Keratinocyte (primary cell): ENCODE measurements around the gene CTCFL. TPM values are rescaled to one million over a fixed set of nuclear protein-coding genes. Genes with fewer than 3 reads are reported as not detected.

ENCODE experiments used
- DNase-seq: peaks from one replicate; pipeline ENCODE4 v3.0.0-alpha.2; 2011; ENCODE audit warnings: low read depth, missing footprints, low spot score
- FAIRE-seq: peaks from 2 replicates; lab custom pipeline; 2011; peaks lifted over from hg19 to GRCh38; lab: Jason Lieb, UNC
- H2AFZ ChIP-seq: 2 replicates; pipeline ENCODE4 v1.6.0; 2012; ENCODE audit warnings: low read length, control low read depth, inconsistent platforms; ENCODE audit not compliant: control insufficient read depth
- H3K27ac ChIP-seq: 2 replicates; pipeline ENCODE4 v1.5.1; 2011; ENCODE audit warnings: low read length; ENCODE audit not compliant: control insufficient read depth, insufficient read depth
- H3K27me3 ChIP-seq: 3 replicates; pipeline ENCODE4 v1.6.0; 2011; ENCODE audit warnings: low read length; ENCODE audit not compliant: control insufficient read depth, insufficient read depth; ENCODE audit errors: extremely low read depth
- H3K36me3 ChIP-seq, 2 experiments: 2 replicates in 1 of 2; 3 replicates in 1 of 2; pipeline ENCODE4 v1.5.1; 2011; ENCODE audit warnings: low read length in 2 of 2, mild to moderate bottlenecking in 1 of 2; ENCODE audit not compliant: control insufficient read depth in 2 of 2, insufficient read depth in 2 of 2; ENCODE audit errors: extremely low read depth in 1 of 2
- H3K4me1 ChIP-seq: 3 replicates; pipeline ENCODE4 v1.5.1; 2011; ENCODE audit warnings: low read length; ENCODE audit not compliant: control insufficient read depth, insufficient read depth; ENCODE audit errors: extremely low read depth
- H3K4me2 ChIP-seq: 3 replicates; pipeline ENCODE4 v1.6.0; 2011; ENCODE audit warnings: low read depth, low read length; ENCODE audit not compliant: control insufficient read depth, insufficient read depth; ENCODE audit errors: extremely low read depth
- H3K4me3 ChIP-seq, 3 experiments: fragments of 200-600 bp in 1 of 3; sonication (generic) in 1 of 3; 2 replicates in 2 of 3; 3 replicates in 1 of 3; pipeline ENCODE4 v1.5.1; 2011 to 2016; ENCODE audit warnings: low read length in 3 of 3, mild to moderate bottlenecking in 3 of 3, control low read depth in 2 of 3, inconsistent platforms in 1 of 3, low read depth in 1 of 3, mixed read lengths in 1 of 3, mixed run types in 1 of 3, moderate library complexity in 1 of 3; ENCODE audit not compliant: control insufficient read depth in 2 of 3, insufficient read depth in 2 of 3; ENCODE audit errors: extremely low read depth in 1 of 3
- H3K79me2 ChIP-seq: 2 replicates; pipeline ENCODE4 v1.6.0; 2012; ENCODE audit warnings: low read length; ENCODE audit not compliant: control insufficient read depth, insufficient read depth
- H3K9ac ChIP-seq: 3 replicates; pipeline ENCODE4 v1.6.0; 2011; ENCODE audit warnings: low read length; ENCODE audit not compliant: control insufficient read depth, insufficient read depth; ENCODE audit errors: extremely low read depth
- H3K9me1 ChIP-seq: 3 replicates; pipeline ENCODE4 v1.6.0; 2011; ENCODE audit warnings: low read length; ENCODE audit not compliant: control insufficient read depth, insufficient read depth; ENCODE audit errors: extremely low read depth
- H3K9me3 ChIP-seq: 2 replicates; pipeline ENCODE4 v1.5.1; 2012; ENCODE audit warnings: low read depth, low read length; ENCODE audit not compliant: control insufficient read depth
- H4K20me1 ChIP-seq: 3 replicates; pipeline ENCODE4 v1.6.0; 2011; ENCODE audit warnings: low read length; ENCODE audit not compliant: control insufficient read depth, insufficient read depth; ENCODE audit errors: extremely low read depth
- CTCF ChIP-seq, 3 experiments: IDR thresholded peaks in 1 of 3; conservative IDR thresholded peaks in 1 of 3; optimal IDR thresholded peaks in 1 of 3; 2 replicates in 2 of 3; 3 replicates in 1 of 3; pipeline versions ENCODE3 to v1.5.1; 2011; ENCODE audit warnings: low read length in 3 of 3, mild to moderate bottlenecking in 3 of 3, moderate library complexity in 2 of 3, control low read depth in 1 of 3, inconsistent platforms in 1 of 3; ENCODE audit not compliant: insufficient read depth in 2 of 3; ENCODE audit errors: extremely low read depth in 1 of 3
- EZH2 ChIP-seq: IDR thresholded peaks from one replicate; pipeline ENCODE4 v1.6.1; 2012; ENCODE audit warnings: inconsistent platforms, mild to moderate bottlenecking, low read length, moderate library complexity
- dilution Hi-C: fragments of 300-500 bp; cut with MboI; formaldehyde crosslinking; loops from one replicate; pipeline ENCODE4 v1.7.0; 2020; ENCODE audit warnings: low sequenced_read_pairs; ENCODE audit not compliant: extremely low pct_ligation_motif_present
- polyA plus RNA-seq, 5 experiments: library from polyadenylated mRNA; depleted of rRNA in 3 of 5; stranded (reverse) in 3 of 5; stranded (forward) in 1 of 5; unstranded in 1 of 5; fragments of >200 nt; gene quantifications; 1 replicate in 1 of 5; 2 replicates in 3 of 5; 3 replicates in 1 of 5; pipeline versions ENCODE4 v1.2.1 to v1.2.3, GENCODE V29; 2011 to 2012; ENCODE audit warnings: missing spikeins in 2 of 5, low read depth in 1 of 5, low replicate concordance in 1 of 5

Gene CTCFL
- polyA plus RNA-seq, 1 donor (not counting 4 experiments of a cell fraction or from before 2014, with no cell fraction given): not detected

DNA sequence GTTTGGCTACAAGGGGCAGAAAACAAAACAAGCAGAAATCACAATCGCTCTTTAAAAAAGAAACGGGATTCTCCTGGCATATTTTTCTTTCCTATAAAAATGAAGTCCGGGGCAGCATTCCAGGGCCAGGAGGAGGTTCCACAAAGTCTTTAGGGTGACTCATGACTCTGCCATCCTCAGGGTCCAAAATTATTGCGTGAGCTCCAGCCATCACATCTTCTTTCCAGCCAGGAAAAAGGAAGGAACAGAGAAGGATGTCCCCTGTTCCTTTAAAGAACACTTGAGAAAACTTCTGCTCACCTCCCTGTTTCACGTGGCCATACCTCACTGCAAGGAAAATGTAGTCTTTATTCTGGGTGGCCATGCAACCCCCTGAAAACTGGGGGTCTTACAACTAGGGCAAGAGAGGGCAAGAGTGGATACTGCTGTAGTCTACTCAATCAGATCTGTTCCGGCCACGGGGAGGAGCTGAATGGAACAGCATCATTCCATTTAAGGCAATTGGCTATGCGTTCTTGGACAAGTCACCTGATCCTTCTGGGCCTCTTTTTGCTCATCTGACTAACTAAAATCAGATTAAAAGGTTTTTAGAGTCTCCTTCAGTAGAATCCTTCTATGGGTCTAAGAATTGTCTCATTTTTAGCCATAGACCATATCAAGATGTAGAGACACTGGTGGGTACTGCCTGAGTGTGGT lies 49.4 kb downstream of the CTCFL start:
- DNase-seq (no peak), FAIRE-seq (no peak)
- peaks cover 54% of the 10 kb centered on the region for H3K27me3 ChIP-seq
- H3K4me3 ChIP-seq: no peak overlapping the region
- no peak overlapping the region for H3K9ac ChIP-seq
- no peaks in the 10 kb centered on the region for H3K79me2 ChIP-seq
- no peaks in the 10 kb centered on the region for H3K4me1 ChIP-seq
- TF ChIP-seq CTCF (optimal IDR thresholded peaks at IDR 0.05 in 1 of 3, IDR thresholded peaks at IDR 0.05 in 1 of 3, conservative IDR thresholded peaks at IDR 0.05 in 1 of 3; ENCODE audit: extremely low read depth in 1 of 3, insufficient read depth in 2 of 3, low read length in 3 of 3) (no peak), EZH2 (no peak)
- H3K27ac ChIP-seq: no peak overlapping the region
- no peaks in the 10 kb centered on the region for H3K9me3 ChIP-seq
- no peaks in the 10 kb centered on the region for H4K20me1 ChIP-seq
- H2AFZ ChIP-seq: no peak overlapping the region
- no peaks in the 10 kb centered on the region for H3K36me3 ChIP-seq
- H3K9me1 ChIP-seq: no peaks in the 10 kb centered on the region
- H3K4me2 ChIP-seq: no peak overlapping the region
- dilution Hi-C loops: no loop called here

- H3K9me3 ChIP-seq: no peaks in the 10 kb centered on the region
- H3K27me3 ChIP-seq: peaks cover 60% of the 10 kb centered on the region
- no peak overlapping the region for H3K4me3 ChIP-seq
- H3K79me2 ChIP-seq: no peaks in the 10 kb centered on the region
- no peaks in the 10 kb centered on the region for H3K9me1 ChIP-seq
- no peak overlapping the region for H3K27ac ChIP-seq
- H3K4me2 ChIP-seq: no peak overlapping the region
- FAIRE-seq: no peak
- DNase-seq: no peak
- no peak overlapping the region for H2AFZ ChIP-seq
- no peaks in the 10 kb centered on the region for H3K4me1 ChIP-seq
- no peaks in the 10 kb centered on the region for H4K20me1 ChIP-seq
- dilution Hi-C loops: no loop called here
- H3K36me3 ChIP-seq: no peaks in the 10 kb centered on the region
- TF ChIP-seq CTCF (optimal IDR thresholded peaks at IDR 0.05 in 1 of 3, IDR thresholded peaks at IDR 0.05 in 1 of 3, conservative IDR thresholded peaks at IDR 0.05 in 1 of 3; ENCODE audit: extremely low read depth in 1 of 3, insufficient read depth in 2 of 3, low read length in 3 of 3) (no peak), EZH2 (no peak)
- no peak overlapping the region for H3K9ac ChIP-seq
These were observed 50.1 kb downstream of the CTCFL start for GRCh38 chr20:57474816-57475215.
